ENCODE results near the gene HDDC2. TPM values are rescaled to one million over a fixed set of nuclear protein-coding genes. Genes with fewer than 3 reads are reported as not detected.

HDDC2 gene
- total and polyA plus RNA-seq, 2 of the 8 experiments (the other 6 are each of a cell fraction or from before 2014, with no cell fraction given), result 89.3 to 129 TPM

GRCh38 chr6:125230674-125231073, 71.1 kb downstream of the HDDC2 start:
- H4K5ac ChIP-seq (ENCODE audit: insufficient read length, low read depth, low read length), result no peak overlapping the region
- POLR2A ChIA-PET (ENCODE audit: partially characterized antibody), result no interaction called here
- no peak overlapping the region for H3K18ac ChIP-seq (ENCODE audit: extremely low read depth, low read length)
- no peak overlapping the region for H3K4ac ChIP-seq (replicated peaks; ENCODE audit: insufficient read length, low read depth, low read length)
- no peak overlapping the region for H3K14ac ChIP-seq (ENCODE audit: insufficient read length)
- CTCF ChIA-PET (ENCODE audit: partially characterized antibody), result interaction anchor here (0.9 to 1.1 kb wide), 2 partner anchors 39 to 74 kb away, joined by 3 read pairs; no protein-coding TSS in a partner anchor
- H3K4me2 ChIP-seq (ENCODE audit: insufficient read depth in 1 of 2, low read depth in 2 of 2, low read length in 2 of 2), result no peak overlapping the region
- H3K9me3 ChIP-seq (ENCODE audit: insufficient read depth in 2 of 2, low read depth in 1 of 2, low read length in 1 of 2), result no peaks in the 10 kb centered on the region
- no peak overlapping the region for H4K8ac ChIP-seq (ENCODE audit: extremely low read depth, insufficient read depth, low read length)
- WGBS, 2 experiments (ENCODE audit: extremely low coverage in 1 of 2, insufficient coverage in 1 of 2, insufficient read length in 1 of 2, insufficient replicate concordance in 2 of 2, low coverage in 1 of 2, low lambda C conversion rate in 2 of 2, missing lambda C conversion rate in 1 of 2), result 78% methylated on average over 3 of the region's 3 CpGs; no CpG with 5 or more reads in 1 of the 2 experiments
- H3K79me1 ChIP-seq (ENCODE audit: low read depth, low read length), result no peaks in the 10 kb centered on the region
- DNase-seq (ENCODE audit: low read depth in 1 of 2, low spot score in 2 of 2) (no peak), FAIRE-seq (no peak)
- no peak overlapping the region for H2AFZ ChIP-seq (ENCODE audit: low read length)
- H4K20me1 ChIP-seq (replicated peaks in 1 of 2; ENCODE audit: control insufficient read depth in 1 of 2, insufficient read depth in 2 of 2, low read length in 2 of 2), result no peaks in the 10 kb centered on the region
- H3K23ac ChIP-seq (ENCODE audit: insufficient read length), result no peak overlapping the region
- H2AK5ac ChIP-seq (ENCODE audit: low read depth, low read length), result no peak overlapping the region
- H3K4me1 ChIP-seq (replicated peaks in 1 of 4; ENCODE audit: control insufficient read depth in 3 of 4, insufficient read depth in 4 of 4, low read length in 3 of 4), result peaks cover 0 to 5% (median 0%) of the 10 kb centered on the region in 4 experiments; a peak in 1 of 7 replicates
- no peak overlapping the region for H2BK20ac ChIP-seq (ENCODE audit: low read length)
- H3K56ac ChIP-seq (replicated peaks; ENCODE audit: insufficient read length, low read depth, low read length), result no peak overlapping the region
- H3K27me3 ChIP-seq (replicated peaks in 1 of 4; ENCODE audit: control insufficient read depth in 3 of 4, extremely low read depth in 1 of 4, insufficient read depth in 3 of 4, low read length in 3 of 4), result no peaks in the 10 kb centered on the region
- H2BK15ac ChIP-seq (ENCODE audit: low read length), result no peak overlapping the region
- TF ChIP-seq RAD21 (IDR thresholded peaks at IDR 0.05 in 1 of 2, conservative IDR thresholded peaks at IDR 0.05 in 1 of 2; ENCODE audit: low read depth in 2 of 2, low read length in 2 of 2), result no peak
- TF ChIP-seq TAF7 (optimal IDR thresholded peaks at IDR 0.05; ENCODE audit: borderline replicate concordance, low read depth, low read length), result no peak
- TF ChIP-seq EP300 (IDR thresholded peaks at IDR 0.05; ENCODE audit: borderline replicate concordance in 1 of 2, low read depth in 2 of 2, low read length in 2 of 2), result no peak
- TF ChIP-seq KDM5A (IDR thresholded peaks at IDR 0.05; ENCODE audit: low read length), result no peak
- no peak for TF ChIP-seq RXRA (IDR thresholded peaks at IDR 0.05; ENCODE audit: insufficient read depth, low read depth, low read length)
- H4K91ac ChIP-seq (replicated peaks; ENCODE audit: insufficient read length, low read length), result no peak overlapping the region
- no peak overlapping the region for H3K27ac ChIP-seq (ENCODE audit: low read depth, low read length)
- H2BK5ac ChIP-seq (ENCODE audit: low read depth, low read length), result no peak overlapping the region
- H2BK12ac ChIP-seq (ENCODE audit: low read depth, low read length), result no peak overlapping the region
- H3K79me2 ChIP-seq (ENCODE audit: control insufficient read depth in 1 of 2, insufficient read depth in 2 of 2, low read length in 2 of 2), result no peaks in the 10 kb centered on the region
- no peak overlapping the region for H3K4me3 ChIP-seq (ENCODE audit: extremely low read depth in 1 of 4, insufficient read depth in 2 of 4, low read depth in 3 of 4, low read length in 4 of 4)
- no peak overlapping the region for H2BK120ac ChIP-seq (replicated peaks; ENCODE audit: low read depth, low read length)
- no peak overlapping the region for H3K9ac ChIP-seq (replicated peaks in 1 of 4; ENCODE audit: extremely low read depth in 1 of 4, low read depth in 3 of 4, low read length in 3 of 4)
- no peaks in the 10 kb centered on the region for H3K23me2 ChIP-seq (ENCODE audit: low read depth, low read length)
- H3K36me3 ChIP-seq (ENCODE audit: control insufficient read depth in 2 of 4, insufficient read depth in 4 of 4, low read length in 3 of 4), result no peaks in the 10 kb centered on the region

Data from H1 (cell line).